Muscle layer of colon (tissue), 2 donors: ENCODE results near the gene MTFR2.

ENCODE experiments used
- H3K27ac ChIP-seq: one replicate; pipeline ENCODE4 v1.7.0; 2013; ENCODE audit warnings: low read depth, mild to moderate bottlenecking, low read length, moderate library complexity
- H3K27me3 ChIP-seq, 2 donors: one replicate each; pipeline ENCODE4 v1.7.0; 2013; ENCODE audit warnings: low read length in 2 of 2, mild to moderate bottlenecking in 2 of 2; ENCODE audit not compliant: insufficient read depth in 2 of 2, control insufficient read depth in 1 of 2
- H3K36me3 ChIP-seq: one replicate; pipeline ENCODE4 v1.7.0; 2013; ENCODE audit warnings: mild to moderate bottlenecking, low read length; ENCODE audit not compliant: insufficient read depth
- H3K4me1 ChIP-seq: one replicate; pipeline ENCODE4 v1.7.0; 2013; ENCODE audit warnings: mild to moderate bottlenecking, low read length; ENCODE audit not compliant: insufficient read depth
- H3K4me3 ChIP-seq, 2 donors: one replicate each; pipeline ENCODE4 v1.7.0; 2013; ENCODE audit warnings: low read length in 2 of 2, low read depth in 1 of 2, mild to moderate bottlenecking in 1 of 2, moderate library complexity in 1 of 2
- H3K9ac ChIP-seq: one replicate; pipeline ENCODE4 v1.7.0; 2013; ENCODE audit warnings: low read length
- H3K9me3 ChIP-seq: one replicate; pipeline ENCODE4 v1.7.0; 2013; ENCODE audit warnings: mild to moderate bottlenecking, low read length
- donor health status: abdominal sarcoma.
- donor health status: Adenocarcinoma of cecum.

MTFR2 gene

GRCh38 chr6:136265101-136265500, 15.0 kb upstream of the MTFR2 start:
- no peak overlapping the region for H3K27ac ChIP-seq
- H3K27me3 ChIP-seq, result no peaks in the 10 kb centered on the region
- no peak overlapping the region for H3K4me3 ChIP-seq
- no peak overlapping the region for H3K9ac ChIP-seq
- H3K9me3 ChIP-seq, result no peaks in the 10 kb centered on the region
- H3K4me1 ChIP-seq, result no peaks in the 10 kb centered on the region
- H3K36me3 ChIP-seq, result peaks cover 86% of the 10 kb centered on the region

GRCh38 chr6:136262940-136263339, 12.8 kb upstream of the MTFR2 start:
- H3K9ac ChIP-seq, result no peak overlapping the region
- H3K4me3 ChIP-seq, result no peak overlapping the region
- H3K27me3 ChIP-seq, result no peaks in the 10 kb centered on the region
- H3K9me3 ChIP-seq, result no peaks in the 10 kb centered on the region
- no peak overlapping the region for H3K27ac ChIP-seq
- H3K4me1 ChIP-seq, result no peaks in the 10 kb centered on the region
- peaks cover 80% of the 10 kb centered on the region for H3K36me3 ChIP-seq

- no peaks in the 10 kb centered on the region for H3K27me3 ChIP-seq
- no peak overlapping the region for H3K27ac ChIP-seq
- H3K4me3 ChIP-seq, result no peak overlapping the region
- H3K36me3 ChIP-seq, result peaks cover 19% of the 10 kb centered on the region
- peaks cover 9% of the 10 kb centered on the region for H3K4me1 ChIP-seq
- no peaks in the 10 kb centered on the region for H3K9me3 ChIP-seq
- H3K9ac ChIP-seq, result no peak overlapping the region
Measured at GRCh38 chr6:136254851-136255466, 4.8 kb upstream of the MTFR2 start.

GRCh38 chr6:136253734-136254133, 3.6 kb upstream of the MTFR2 start:
- no peak overlapping the region for H3K27ac ChIP-seq
- H3K9ac ChIP-seq, result no peak overlapping the region
- no peaks in the 10 kb centered on the region for H3K27me3 ChIP-seq
- no peak overlapping the region for H3K4me3 ChIP-seq
- H3K4me1 ChIP-seq, result peaks cover 15% of the 10 kb centered on the region
- H3K9me3 ChIP-seq, result no peaks in the 10 kb centered on the region
- peaks cover 12% of the 10 kb centered on the region for H3K36me3 ChIP-seq

GRCh38 chr6:136252441-136252840, 2.3 kb upstream of the MTFR2 start:
- peaks cover 15% of the 10 kb centered on the region for H3K4me1 ChIP-seq
- peaks cover 1% of the 10 kb centered on the region for H3K36me3 ChIP-seq
- no peak overlapping the region for H3K27ac ChIP-seq
- H3K4me3 ChIP-seq, result no peak overlapping the region
- H3K9ac ChIP-seq, result no peak overlapping the region
- H3K9me3 ChIP-seq, result no peaks in the 10 kb centered on the region
- H3K27me3 ChIP-seq, result no peaks in the 10 kb centered on the region

- peaks cover 15% of the 10 kb centered on the region for H3K4me1 ChIP-seq
- no peaks in the 10 kb centered on the region for H3K36me3 ChIP-seq
- no peaks in the 10 kb centered on the region for H3K9me3 ChIP-seq
- H3K27me3 ChIP-seq, result no peaks in the 10 kb centered on the region
- H3K4me3 ChIP-seq, result no peak overlapping the region
- H3K9ac ChIP-seq, result no peak overlapping the region
- no peak overlapping the region for H3K27ac ChIP-seq
Measured at GRCh38 chr6:136251394-136251793, 1.3 kb upstream of the MTFR2 start.

GRCh38 chr6:136250686-136251008, 536 bp upstream of the MTFR2 start:
- Histone ChIP-seq H3K27ac (no peak overlapping the region), H3K9ac (peak overlapping the region; percentile 31), H3K27me3 (no peaks in the 10 kb centered on the region)

GRCh38 chr6:136249336-136249735, 775 bp downstream of the MTFR2 start:
- no peaks in the 10 kb centered on the region for H3K27me3 ChIP-seq
- peaks cover 15% of the 10 kb centered on the region for H3K4me1 ChIP-seq
- no peaks in the 10 kb centered on the region for H3K9me3 ChIP-seq
- no peak overlapping the region for H3K9ac ChIP-seq
- peak overlapping the region in 1 of 2 donors; percentile 91 for H3K4me3 ChIP-seq
- no peaks in the 10 kb centered on the region for H3K36me3 ChIP-seq
- no peak overlapping the region for H3K27ac ChIP-seq

More at GRCh38 chr6:136250686-136251008, 536 bp upstream of the MTFR2 start:
- Histone ChIP-seq H3K9me3 (no peaks in the 10 kb centered on the region), H3K4me3 (peak overlapping the region; percentile 83 to 91), H3K36me3 (no peaks in the 10 kb centered on the region), H3K4me1 (peaks cover 15% of the 10 kb centered on the region)

- no peak overlapping the region for H3K9ac ChIP-seq
- H3K4me1 ChIP-seq, result no peaks in the 10 kb centered on the region
- H3K9me3 ChIP-seq, result no peaks in the 10 kb centered on the region
- no peaks in the 10 kb centered on the region for H3K27me3 ChIP-seq
- H3K27ac ChIP-seq, result no peak overlapping the region
- no peaks in the 10 kb centered on the region for H3K36me3 ChIP-seq
- no peak overlapping the region for H3K4me3 ChIP-seq
Measured at GRCh38 chr6:136244061-136244616, 6.0 kb downstream of the MTFR2 start.

GRCh38 chr6:136236466-136237293, 13.4 kb downstream of the MTFR2 start:
- Histone ChIP-seq H3K36me3 (no peaks in the 10 kb centered on the region), H3K9me3 (no peaks in the 10 kb centered on the region), H3K4me1 (no peaks in the 10 kb centered on the region), H3K27me3 (no peaks in the 10 kb centered on the region), H3K9ac (no peak overlapping the region), H3K4me3 (no peak overlapping the region), H3K27ac (no peak overlapping the region)

GRCh38 chr6:136235233-136235564, 14.9 kb downstream of the MTFR2 start:
- no peak overlapping the region for H3K9ac ChIP-seq
- H3K9me3 ChIP-seq, result no peaks in the 10 kb centered on the region
- H3K4me1 ChIP-seq, result no peaks in the 10 kb centered on the region
- H3K27me3 ChIP-seq, result no peaks in the 10 kb centered on the region
- no peak overlapping the region for H3K4me3 ChIP-seq
- H3K36me3 ChIP-seq, result no peaks in the 10 kb centered on the region
- no peak overlapping the region for H3K27ac ChIP-seq
